SK-N-DZ (cell line): ENCODE results near the gene SAA4.
"Not testable (repeated sequence)": the region's sequence is repeated elsewhere in the genome, so short reads cannot be mapped to it uniquely, and the experiment has no call there.

Experiments used
- DNase-seq: peaks from one replicate; pipeline ENCODE4 v3.0.0-alpha.2; 2015; ENCODE audit warnings: low spot score
- small RNA-seq, 2 experiments: library from RNA; depleted of rRNA; stranded (forward); fragments of <200 nt; gene quantifications; one replicate each; pipeline ENCODE3, GENCODE V24; 2014

Gene SAA4

GRCh38 chr11:18189476-18190245 is 46.9 kb downstream of the SAA4 start:
- DNase-seq, result not testable (repeated sequence)

GRCh38 chr11:18188796-18189195 is 47.8 kb downstream of the SAA4 start:
- no peak for DNase-seq

Small RNA genes within 50 kb of the gene (small RNA-seq; reads per million reads assigned to genes)
- gene RNA5SP333, result 0 reads per million in 2 experiments
- gene RNA5SP334, result 0 reads per million in 2 experiments
